Endothelial cell of umbilical vein (primary cell): Measurements from ENCODE around the gene KCND1. TPM values are rescaled to one million over a fixed set of nuclear protein-coding genes. Genes with fewer than 3 reads are reported as not detected.

ENCODE experiments used
- BruUV-seq: library from RNA; stranded (reverse); fragments of 400-500 nt; replicated peaks from 2 replicates; lab custom pipeline; 2021; lab: Mats Ljungman, UMichigan
- CTCF ChIA-PET: fragments of 300-600, 350-600 bp; sonication (Branson Sonifier 250); formaldehyde crosslinking; loops from one replicate; lab custom pipeline; 2021; ENCODE audit warnings: antibody characterized with exemption, inconsistent platforms; lab: Charles Lee
- POLR2A ChIA-PET: fragments of 300-600, 350-600 bp; sonication (Branson Sonifier 250); formaldehyde crosslinking; loops from one replicate; lab custom pipeline; 2021; ENCODE audit warnings: antibody characterized with exemption, inconsistent platforms; lab: Charles Lee
- DNase-seq: peaks from one replicate; pipeline ENCODE4 v3.0.0-alpha.2; 2011; ENCODE audit warnings: low read depth, low spot score
- FAIRE-seq: peaks from 2 replicates; lab custom pipeline; 2011; peaks lifted over from hg19 to GRCh38; lab: Jason Lieb, UNC
- H2AFZ ChIP-seq: 2 replicates; pipeline ENCODE4 v1.6.0; 2012; ENCODE audit warnings: low read depth, low read length, control low read depth, inconsistent platforms
- H3K27ac ChIP-seq: 2 replicates; pipeline ENCODE4 v1.5.1; 2011; ENCODE audit warnings: low read depth, mild to moderate bottlenecking, control low read depth, low read length, moderate library complexity; ENCODE audit not compliant: insufficient read depth
- H3K27me3 ChIP-seq, 2 experiments: 2 replicates each; pipeline versions ENCODE4 v1.6.0 to v1.6.1; 2011; ENCODE audit warnings: low read length in 2 of 2, mixed read lengths in 1 of 2; ENCODE audit not compliant: control insufficient read depth in 2 of 2, insufficient read depth in 2 of 2
- H3K36me3 ChIP-seq, 2 experiments: 2 replicates in 1 of 2; 3 replicates in 1 of 2; pipeline ENCODE4 v1.5.1; 2011; ENCODE audit warnings: low read length in 2 of 2, mild to moderate bottlenecking in 1 of 2, moderate library complexity in 1 of 2; ENCODE audit not compliant: control insufficient read depth in 2 of 2, insufficient read depth in 2 of 2; ENCODE audit errors: extremely low read depth in 1 of 2
- H3K4me1 ChIP-seq: 3 replicates; pipeline ENCODE4 v1.5.1; 2011; ENCODE audit warnings: mild to moderate bottlenecking, low read length; ENCODE audit not compliant: control insufficient read depth, insufficient read depth; ENCODE audit errors: extremely low read depth
- H3K4me2 ChIP-seq: 2 replicates; pipeline ENCODE4 v1.6.1; 2011; ENCODE audit warnings: low read length, control low read depth, mixed read lengths; ENCODE audit not compliant: insufficient read depth
- H3K4me3 ChIP-seq, 3 experiments: fragments of 200-600 bp in 1 of 3; sonication (generic), shearing (Covaris generic) in 1 of 3; replicated peaks in 1 of 3; 2 replicates each; pipeline ENCODE4 v1.5.1; 2011 to 2016; ENCODE audit warnings: control low read depth in 3 of 3, low read length in 3 of 3, mild to moderate bottlenecking in 2 of 3, inconsistent platforms in 1 of 3, low read depth in 1 of 3, moderate library complexity in 1 of 3; ENCODE audit not compliant: insufficient read depth in 1 of 3
- H3K79me2 ChIP-seq: 2 replicates; pipeline ENCODE4 v1.6.0; 2012; ENCODE audit warnings: low read length, inconsistent platforms; ENCODE audit not compliant: control insufficient read depth, insufficient read depth
- H3K9ac ChIP-seq: replicated peaks from 2 replicates; pipeline ENCODE3; 2011; ENCODE audit warnings: low read length, control low read depth; ENCODE audit not compliant: insufficient read depth; ENCODE audit errors: extremely low read depth
- H3K9me1 ChIP-seq: replicated peaks from 3 replicates; pipeline ENCODE4 v1.6.0; 2011; ENCODE audit warnings: mild to moderate bottlenecking, low read length; ENCODE audit not compliant: control insufficient read depth, insufficient read depth; ENCODE audit errors: extremely low read depth
- H3K9me3 ChIP-seq: replicated peaks from 2 replicates; pipeline ENCODE4 v1.5.1; 2012; ENCODE audit warnings: low read length, inconsistent platforms; ENCODE audit not compliant: control insufficient read depth, insufficient read depth
- H4K20me1 ChIP-seq: replicated peaks from 2 replicates; pipeline ENCODE3; 2011; ENCODE audit warnings: mild to moderate bottlenecking, low read length; ENCODE audit not compliant: control insufficient read depth, insufficient read depth; ENCODE audit errors: extremely low read depth
- EZH2 ChIP-seq: IDR thresholded peaks from 2 replicates; pipeline ENCODE4 v1.6.1; 2012; ENCODE audit warnings: borderline replicate concordance, low read depth, mild to moderate bottlenecking, moderate library complexity, low read length, inconsistent platforms; ENCODE audit not compliant: severe bottlenecking
- FOS ChIP-seq: IDR thresholded peaks from 2 replicates; pipeline ENCODE4 v1.6.1; 2011; ENCODE audit warnings: mild to moderate bottlenecking, low read length, moderate library complexity, borderline replicate concordance; ENCODE audit not compliant: insufficient read depth
- GATA2 ChIP-seq: IDR thresholded peaks from 2 replicates; pipeline ENCODE4 v1.7.0; 2011; ENCODE audit warnings: low read depth, mild to moderate bottlenecking, moderate library complexity, mixed read lengths, low read length; ENCODE audit not compliant: insufficient read length, insufficient read depth
- JUN ChIP-seq: IDR thresholded peaks from 2 replicates; pipeline ENCODE4 v1.6.1; 2011; ENCODE audit warnings: borderline replicate concordance, low read depth; ENCODE audit not compliant: insufficient read length, insufficient read depth
- MYC ChIP-seq: IDR thresholded peaks from one replicate; pipeline ENCODE4 v1.6.1; 2011; ENCODE audit warnings: mild to moderate bottlenecking, low read depth, low read length
- POLR2A ChIP-seq: IDR thresholded peaks from 2 replicates; pipeline ENCODE4 v1.6.1; 2012; ENCODE audit warnings: low read depth, mild to moderate bottlenecking, control low read depth, low read length
- POLR2AphosphoS5 ChIP-seq: IDR thresholded peaks from 2 replicates; pipeline ENCODE4 v1.6.1; 2012; ENCODE audit warnings: low read depth, mild to moderate bottlenecking, control low read depth, low read length, moderate library complexity; ENCODE audit not compliant: insufficient read depth
- dilution Hi-C: fragments of 300-500 bp; cut with MboI; formaldehyde crosslinking; loops from one replicate; pipeline ENCODE4 v1.15.0; 2019; ENCODE audit warnings: low sequenced_read_pairs; ENCODE audit not compliant: extremely low pct_ligation_motif_present
- intact Hi-C: fragments of 100-400 bp; cut with micrococcal nuclease; formaldehyde crosslinking; loops from one replicate; pipeline ENCODE4 v1.10.0; 2022
- polyA plus RNA-seq, 4 experiments: library from polyadenylated mRNA; depleted of rRNA in 3 of 4; stranded (reverse) in 3 of 4; unstranded in 1 of 4; fragments of >200 nt; gene quantifications; 2 replicates each; pipeline versions ENCODE4 v1.2.1 to v1.2.3, GENCODE V29; 2011 to 2012; ENCODE audit warnings: missing spikeins in 1 of 4
- total RNA-seq: library from RNA; stranded (reverse); gene quantifications from 2 replicates; pipeline ENCODE4 v1.2.3, GENCODE V29; 2021
- TF ChIP-seq, protein P1 (sequence below): IDR thresholded peaks from 2 replicates; pipeline ENCODE4 v1.6.1; 2011; ENCODE audit not compliant: insufficient read depth, insufficient read length
- TF ChIP-seq, protein P2 (sequence below), 2 donors: IDR thresholded peaks; 1 replicate in 1 of 2; 2 replicates in 1 of 2; pipeline ENCODE4 v1.5.1; 2011; ENCODE audit warnings: low read length in 2 of 2, mild to moderate bottlenecking in 2 of 2, moderate library complexity in 2 of 2, control low read depth in 1 of 2, inconsistent platforms in 1 of 2, low read depth in 1 of 2; ENCODE audit not compliant: insufficient read depth in 1 of 2; ENCODE audit errors: extremely low read depth in 1 of 2

KCND1 gene
- total and polyA plus RNA-seq, 2 donors (not counting 3 experiments of a cell fraction or from before 2014, with no cell fraction given), result 0.54 to 1.3 TPM

DNA sequence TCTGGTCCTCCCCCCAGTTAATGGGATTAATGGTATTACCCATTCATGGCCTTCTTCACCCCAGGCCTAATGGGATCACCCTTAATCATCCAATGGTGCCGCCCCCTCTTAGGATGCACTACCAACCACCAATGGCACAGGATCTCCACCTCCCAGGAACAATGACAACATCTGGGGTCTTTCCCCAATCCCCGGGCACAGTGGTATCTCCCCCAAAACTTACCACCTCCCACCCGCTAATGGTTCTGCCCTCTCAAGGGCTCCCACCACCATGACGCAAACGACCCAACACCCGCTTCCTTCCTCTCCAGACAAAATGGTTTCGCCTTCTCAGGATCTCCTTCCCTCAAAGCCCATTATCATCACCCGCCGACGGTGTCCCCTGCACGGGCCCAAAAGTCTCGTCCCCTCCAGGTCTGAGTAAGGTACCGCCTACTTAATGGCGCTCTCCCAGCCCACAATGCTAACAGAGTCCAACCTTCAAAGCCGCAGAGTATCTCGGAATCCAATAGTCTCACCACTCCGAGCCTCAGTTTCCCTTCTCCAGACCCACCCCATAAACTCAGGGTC, 30.0 kb upstream of the KCND1 start:
- H3K79me2 ChIP-seq, result peaks cover 8% of the 10 kb centered on the region
- peak overlapping the region; percentile 84 for H2AFZ ChIP-seq
- TF ChIP-seq FOS, result no peak
- no peak for TF ChIP-seq GATA2
- TF ChIP-seq, protein P1, sequence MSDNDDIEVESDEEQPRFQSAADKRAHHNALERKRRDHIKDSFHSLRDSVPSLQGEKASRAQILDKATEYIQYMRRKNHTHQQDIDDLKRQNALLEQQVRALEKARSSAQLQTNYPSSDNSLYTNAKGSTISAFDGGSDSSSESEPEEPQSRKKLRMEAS, result no peak
- TF ChIP-seq POLR2AphosphoS5, result no peak
- TF ChIP-seq EZH2, result no peak
- TF ChIP-seq, protein P2, sequence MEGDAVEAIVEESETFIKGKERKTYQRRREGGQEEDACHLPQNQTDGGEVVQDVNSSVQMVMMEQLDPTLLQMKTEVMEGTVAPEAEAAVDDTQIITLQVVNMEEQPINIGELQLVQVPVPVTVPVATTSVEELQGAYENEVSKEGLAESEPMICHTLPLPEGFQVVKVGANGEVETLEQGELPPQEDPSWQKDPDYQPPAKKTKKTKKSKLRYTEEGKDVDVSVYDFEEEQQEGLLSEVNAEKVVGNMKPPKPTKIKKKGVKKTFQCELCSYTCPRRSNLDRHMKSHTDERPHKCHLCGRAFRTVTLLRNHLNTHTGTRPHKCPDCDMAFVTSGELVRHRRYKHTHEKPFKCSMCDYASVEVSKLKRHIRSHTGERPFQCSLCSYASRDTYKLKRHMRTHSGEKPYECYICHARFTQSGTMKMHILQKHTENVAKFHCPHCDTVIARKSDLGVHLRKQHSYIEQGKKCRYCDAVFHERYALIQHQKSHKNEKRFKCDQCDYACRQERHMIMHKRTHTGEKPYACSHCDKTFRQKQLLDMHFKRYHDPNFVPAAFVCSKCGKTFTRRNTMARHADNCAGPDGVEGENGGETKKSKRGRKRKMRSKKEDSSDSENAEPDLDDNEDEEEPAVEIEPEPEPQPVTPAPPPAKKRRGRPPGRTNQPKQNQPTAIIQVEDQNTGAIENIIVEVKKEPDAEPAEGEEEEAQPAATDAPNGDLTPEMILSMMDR (IDR thresholded peaks at IDR 0.05; ENCODE audit: extremely low read depth in 1 of 2, insufficient read depth in 1 of 2, low read depth in 1 of 2, low read length in 2 of 2), result no peak
- TF ChIP-seq POLR2A, result no peak
- TF ChIP-seq JUN, result no peak
- no peak for TF ChIP-seq MYC
- ChIA-PET CTCF (interaction anchor here (0.9 kb wide), 2 partner anchors 16 to 38 kb away, joined by 3 read pairs; no protein-coding TSS in a partner anchor), POLR2A (interaction anchor here (1.0 to 1.1 kb wide), 2 partner anchors 10 to 42 kb away, joined by 4 to 5 read pairs; no protein-coding TSS in a partner anchor)
- H3K9ac ChIP-seq, result peak overlapping the region; percentile 97
- H3K36me3 ChIP-seq, result peaks cover 0 to 15% of the 10 kb centered on the region in 2 experiments
- no peaks in the 10 kb centered on the region for H3K9me3 ChIP-seq
- peak overlapping the region; percentile 69 for H3K4me2 ChIP-seq
- DNase-seq (peak; percentile 50), FAIRE-seq (no peak)
- H3K27me3 ChIP-seq, result no peaks in the 10 kb centered on the region
- peak overlapping the region; percentile 67 to 92 (median 83) for H3K4me3 ChIP-seq
- BruUV-seq, result TSS peak; percentile 68
- peak overlapping the region; percentile 99 for H3K27ac ChIP-seq
- H3K4me1 ChIP-seq, result peaks cover 3% of the 10 kb centered on the region
- dilution Hi-C loops (no loop called here), intact Hi-C loops (loop anchor here (1.0 kb wide), 1 partner anchor 42 kb away; the partner anchor contains the start of gene TFE3)
- H4K20me1 ChIP-seq, result no peaks in the 10 kb centered on the region
- no peaks in the 10 kb centered on the region for H3K9me1 ChIP-seq
